GM21528 (cell line): ENCODE data around the gene WNT3A.

Experiments used
- ATAC-seq: cut with Tn5 transposase; IDR thresholded peaks from one replicate; pipeline ENCODE4 v1.9.1; 2021; ENCODE audit warnings: mild to moderate bottlenecking, moderate library complexity; ENCODE audit not compliant: unreplicated experiment, low FRiP score

Gene WNT3A

DNA sequence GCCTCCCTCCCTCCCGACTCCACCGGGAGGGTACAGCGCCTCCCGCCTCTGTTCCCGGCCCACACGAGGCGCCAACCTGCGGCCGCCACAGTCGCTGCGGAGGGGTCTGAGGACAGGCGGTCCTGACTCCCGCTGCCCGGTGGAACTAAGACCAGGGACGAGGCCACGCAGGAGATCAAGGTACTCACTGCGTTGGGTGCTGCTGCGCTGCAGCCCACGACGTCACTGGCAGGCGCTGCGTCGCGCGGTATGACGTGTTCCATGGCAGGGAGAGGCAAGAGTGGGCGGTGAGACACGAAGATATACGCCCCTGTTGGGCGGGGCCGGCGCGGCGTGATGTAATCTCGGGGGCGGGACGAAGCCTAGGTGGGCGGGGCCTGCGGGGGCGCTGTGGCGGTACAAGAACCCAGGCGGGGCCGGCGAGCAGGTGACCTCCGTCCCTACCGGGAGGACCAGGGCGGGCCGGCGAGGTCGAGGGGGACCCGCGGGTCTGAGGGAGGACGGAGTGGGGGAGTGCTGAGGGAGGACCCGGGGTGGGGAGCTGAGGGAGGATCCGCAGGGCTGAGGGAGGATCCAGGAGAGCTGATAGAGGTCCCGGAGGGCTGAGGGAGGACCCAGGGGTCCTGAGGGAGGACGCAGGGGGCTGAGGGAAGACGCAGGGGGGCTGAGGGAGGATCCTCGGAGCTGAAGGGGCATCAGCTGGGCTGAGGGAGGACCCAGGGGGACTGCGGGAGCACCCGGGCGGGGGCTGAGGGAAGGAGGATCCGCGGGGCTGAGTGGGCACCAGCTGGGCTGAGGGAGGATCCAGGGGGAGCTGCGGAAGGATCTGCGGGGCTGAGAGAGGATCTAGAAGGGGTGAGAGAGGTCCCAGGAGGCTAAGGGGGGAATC is 102.5 kb downstream of the WNT3A start, which contains the start of gene MRPL55:
TSS of gene MRPL55 (minus strand) at position 227 of the 889 bp plus-strand sequence. CDS start 1,039 bp downstream, outside the sequence.
- ATAC-seq: peak; percentile 90

DNA sequence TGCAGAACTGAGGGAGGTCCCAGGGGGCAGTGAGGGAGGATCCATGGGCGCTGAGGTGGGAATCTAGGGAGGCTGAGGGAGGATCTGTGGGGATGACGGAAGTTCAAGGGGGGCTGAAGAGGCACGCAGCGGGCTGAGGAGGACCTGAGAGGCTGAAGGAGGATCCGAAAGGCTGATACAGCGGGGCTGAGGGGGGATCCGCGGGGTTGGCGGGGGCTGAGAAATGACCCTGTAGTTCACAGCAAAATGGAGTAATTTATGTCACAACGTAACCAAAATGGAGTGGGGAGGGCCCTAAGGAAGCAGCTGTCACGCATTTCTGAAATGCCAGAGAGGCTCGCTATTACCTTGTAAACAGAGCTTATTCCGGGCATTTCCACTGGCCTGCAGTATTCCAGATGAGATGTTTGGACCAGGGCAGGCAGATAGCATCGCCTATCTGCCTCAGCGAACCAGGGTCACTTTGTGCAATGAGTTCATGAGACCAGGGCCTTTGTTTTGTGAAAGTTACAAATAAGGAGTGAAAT is 103.2 kb downstream of the WNT3A start:
- ATAC-seq: no peak

- ATAC-seq: no peak
Observed at GRCh38 chr1:228110556-228110955, 103.8 kb downstream of the WNT3A start.
